SK-N-SH (cell line): ENCODE measurements around the gene SPATA31D4.

Source experiments
- CHD2 ChIP-seq: fragments of 150-350 bp; IDR thresholded peaks from 2 replicates; pipeline ENCODE4 v1.6.1; 2018; ENCODE audit warnings: low read length; ENCODE audit not compliant: partially characterized antibody
- RAD21 ChIP-seq: IDR thresholded peaks from 2 replicates; pipeline ENCODE4 v1.6.1; 2012; ENCODE audit warnings: mild to moderate bottlenecking, low read length
- TAF1 ChIP-seq: IDR thresholded peaks from 2 replicates; pipeline ENCODE4 v1.6.1; 2012; ENCODE audit warnings: low read depth, mild to moderate bottlenecking, low read length, moderate library complexity, borderline replicate concordance
- TF ChIP-seq, protein P1 (sequence below): fragments of 200-600 bp; sonication (generic); IDR thresholded peaks from 2 replicates; pipeline ENCODE4 v1.6.1; 2017; ENCODE audit warnings: antibody characterized with exemption, mild to moderate bottlenecking, moderate library complexity
- TF ChIP-seq, protein P2 (sequence below): IDR thresholded peaks from 2 replicates; pipeline ENCODE4; 2012

- TF ChIP-seq, protein P1, sequence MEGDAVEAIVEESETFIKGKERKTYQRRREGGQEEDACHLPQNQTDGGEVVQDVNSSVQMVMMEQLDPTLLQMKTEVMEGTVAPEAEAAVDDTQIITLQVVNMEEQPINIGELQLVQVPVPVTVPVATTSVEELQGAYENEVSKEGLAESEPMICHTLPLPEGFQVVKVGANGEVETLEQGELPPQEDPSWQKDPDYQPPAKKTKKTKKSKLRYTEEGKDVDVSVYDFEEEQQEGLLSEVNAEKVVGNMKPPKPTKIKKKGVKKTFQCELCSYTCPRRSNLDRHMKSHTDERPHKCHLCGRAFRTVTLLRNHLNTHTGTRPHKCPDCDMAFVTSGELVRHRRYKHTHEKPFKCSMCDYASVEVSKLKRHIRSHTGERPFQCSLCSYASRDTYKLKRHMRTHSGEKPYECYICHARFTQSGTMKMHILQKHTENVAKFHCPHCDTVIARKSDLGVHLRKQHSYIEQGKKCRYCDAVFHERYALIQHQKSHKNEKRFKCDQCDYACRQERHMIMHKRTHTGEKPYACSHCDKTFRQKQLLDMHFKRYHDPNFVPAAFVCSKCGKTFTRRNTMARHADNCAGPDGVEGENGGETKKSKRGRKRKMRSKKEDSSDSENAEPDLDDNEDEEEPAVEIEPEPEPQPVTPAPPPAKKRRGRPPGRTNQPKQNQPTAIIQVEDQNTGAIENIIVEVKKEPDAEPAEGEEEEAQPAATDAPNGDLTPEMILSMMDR, result no peak
- TF ChIP-seq TAF1 (no peak), RAD21 (no peak), CHD2 (no peak)
- TF ChIP-seq, protein P2, sequence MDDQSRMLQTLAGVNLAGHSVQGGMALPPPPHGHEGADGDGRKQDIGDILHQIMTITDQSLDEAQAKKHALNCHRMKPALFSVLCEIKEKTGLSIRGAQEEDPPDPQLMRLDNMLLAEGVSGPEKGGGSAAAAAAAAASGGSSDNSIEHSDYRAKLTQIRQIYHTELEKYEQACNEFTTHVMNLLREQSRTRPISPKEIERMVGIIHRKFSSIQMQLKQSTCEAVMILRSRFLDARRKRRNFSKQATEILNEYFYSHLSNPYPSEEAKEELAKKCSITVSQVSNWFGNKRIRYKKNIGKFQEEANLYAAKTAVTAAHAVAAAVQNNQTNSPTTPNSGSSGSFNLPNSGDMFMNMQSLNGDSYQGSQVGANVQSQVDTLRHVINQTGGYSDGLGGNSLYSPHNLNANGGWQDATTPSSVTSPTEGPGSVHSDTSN, result no peak
Measured at GRCh38 chr9:81981883-81982282, 53.7 kb downstream of the SPATA31D4 start.
